ENCODE measurements around the gene ZNF556. TPM values are rescaled to one million over a fixed set of nuclear protein-coding genes. Genes with fewer than 3 reads are reported as not detected.
A peak's percentile ranks its signal among the peaks of the same experiment; 100 is the strongest.
"Not testable (repeated sequence)": the region's sequence is repeated elsewhere in the genome, so short reads cannot be mapped to it uniquely, and the experiment has no call there.

ZNF556 gene
- polyA plus RNA-seq, 4 donors, result 0.43 to 1.1 (median 0.74) TPM

DNA sequence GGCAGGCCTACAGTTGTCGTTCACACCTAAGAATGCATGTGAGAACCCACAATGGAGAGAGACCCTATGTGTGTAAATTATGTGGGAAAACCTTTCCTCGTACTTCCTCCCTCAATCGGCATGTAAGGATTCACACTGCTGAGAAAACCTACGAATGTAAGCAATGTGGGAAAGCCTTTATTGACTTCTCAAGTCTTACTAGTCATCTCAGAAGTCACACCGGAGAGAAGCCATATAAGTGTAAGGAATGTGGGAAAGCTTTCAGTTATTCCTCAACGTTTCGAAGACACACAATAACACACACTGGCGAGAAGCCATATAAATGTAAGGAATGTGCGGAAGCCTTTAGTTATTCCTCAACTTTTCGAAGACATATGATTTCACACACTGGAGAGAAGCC is 14.5 kb upstream of the ZNF556 start:
- DNase-seq (ENCODE audit: low read depth in 4 of 4, low spot score in 2 of 4), result no peak

DNA sequence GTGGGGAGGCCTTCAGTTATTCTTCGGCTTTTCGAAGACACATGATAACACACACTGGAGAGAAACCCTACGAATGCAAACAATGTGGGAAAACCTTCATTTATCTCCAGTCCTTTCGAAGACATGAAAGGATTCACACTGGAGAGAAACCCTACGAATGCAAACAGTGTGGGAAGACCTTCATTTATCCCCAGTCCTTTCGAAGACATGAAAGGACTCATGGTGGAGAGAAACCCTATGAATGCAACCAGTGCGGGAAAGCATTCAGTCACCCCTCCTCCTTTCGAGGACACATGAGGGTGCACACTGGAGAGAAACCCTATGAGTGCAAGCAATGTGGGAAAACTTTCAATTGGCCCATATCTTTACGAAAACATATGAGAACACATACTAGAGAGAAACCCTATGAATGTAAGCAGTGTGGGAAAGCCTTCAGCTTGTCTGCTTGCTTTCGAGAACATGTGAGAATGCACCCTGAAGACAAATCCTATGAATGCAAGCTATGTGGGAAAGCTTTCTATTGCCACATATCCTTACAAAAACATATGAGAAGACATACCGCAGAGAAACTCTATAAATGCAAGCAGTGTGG is 14.0 kb upstream of the ZNF556 start:
- no peak for DNase-seq (ENCODE audit: low read depth in 4 of 4, low spot score in 2 of 4)

DNA sequence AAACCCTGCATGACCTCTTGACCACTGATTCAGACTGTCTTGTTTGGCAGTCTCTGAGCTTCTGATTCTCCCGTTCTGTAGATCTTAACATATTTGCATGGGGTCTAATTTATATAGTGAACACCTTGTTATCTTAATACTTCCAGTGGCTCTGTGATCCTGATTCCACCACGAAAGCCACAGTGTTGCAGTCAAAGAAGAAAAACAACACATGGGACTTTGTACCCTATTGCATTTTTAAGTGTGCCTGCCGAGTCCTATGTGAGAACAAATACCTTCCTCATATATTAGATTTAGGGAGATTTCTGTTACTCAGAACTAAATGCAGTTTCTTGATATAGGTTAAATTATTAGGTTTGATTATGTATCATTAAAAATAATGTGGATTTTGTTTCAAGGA is 12.3 kb upstream of the ZNF556 start:
- DNase-seq (ENCODE audit: low read depth in 4 of 4, low spot score in 2 of 4), result no peak

DNA sequence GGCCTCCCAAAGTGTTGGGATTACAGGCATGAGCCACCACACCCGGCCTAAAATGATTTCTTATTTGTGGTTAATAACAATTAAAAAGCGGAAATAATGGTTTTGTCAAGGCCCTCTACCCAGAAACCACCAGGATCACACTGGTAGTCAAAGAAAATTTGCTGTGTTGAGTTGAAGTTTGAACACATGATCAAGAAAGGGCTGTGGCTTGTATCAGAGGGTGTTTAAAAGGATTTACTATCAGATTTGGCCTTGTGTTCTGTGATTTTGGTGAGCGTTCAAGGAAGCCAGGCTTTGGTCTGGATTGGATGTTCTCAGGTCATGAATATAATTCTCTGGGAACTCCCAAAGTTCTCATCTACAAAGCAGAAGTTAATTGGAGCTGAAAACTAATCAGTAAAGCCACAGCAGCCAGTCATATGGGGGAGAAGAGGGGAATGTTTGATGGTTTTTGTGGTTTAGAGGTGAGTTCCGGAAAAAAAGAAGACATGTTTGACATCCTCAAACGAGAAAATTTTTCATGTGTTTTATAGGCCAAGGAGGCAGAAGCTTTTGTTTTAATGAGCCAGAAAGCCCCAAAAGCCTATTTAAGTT is 10.6 kb upstream of the ZNF556 start:
- no peak for DNase-seq (ENCODE audit: low read depth in 4 of 4, low spot score in 2 of 4)

DNA sequence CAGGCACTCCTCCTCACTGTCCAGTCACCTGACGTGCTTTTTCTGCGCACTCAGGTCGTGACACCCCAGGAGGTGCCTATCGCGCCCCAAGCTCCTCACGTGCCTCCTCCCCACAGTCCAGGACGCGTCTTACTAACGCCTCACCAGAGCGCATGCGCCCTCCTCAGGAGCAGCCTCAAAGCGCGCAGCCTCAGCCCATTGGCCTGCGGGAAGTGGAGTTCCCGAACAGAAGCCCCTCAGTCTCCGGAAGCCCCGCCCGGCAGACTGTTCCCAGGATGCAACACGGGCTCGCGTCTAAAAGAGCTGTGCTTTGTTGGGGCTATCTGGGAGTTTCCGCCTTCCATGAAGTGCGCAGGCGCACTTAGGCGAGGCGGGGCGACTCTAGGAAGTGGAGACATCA is 8.3 kb upstream of the ZNF556 start:
- no peak for DNase-seq (ENCODE audit: low read depth in 4 of 4, low spot score in 2 of 4)

DNA sequence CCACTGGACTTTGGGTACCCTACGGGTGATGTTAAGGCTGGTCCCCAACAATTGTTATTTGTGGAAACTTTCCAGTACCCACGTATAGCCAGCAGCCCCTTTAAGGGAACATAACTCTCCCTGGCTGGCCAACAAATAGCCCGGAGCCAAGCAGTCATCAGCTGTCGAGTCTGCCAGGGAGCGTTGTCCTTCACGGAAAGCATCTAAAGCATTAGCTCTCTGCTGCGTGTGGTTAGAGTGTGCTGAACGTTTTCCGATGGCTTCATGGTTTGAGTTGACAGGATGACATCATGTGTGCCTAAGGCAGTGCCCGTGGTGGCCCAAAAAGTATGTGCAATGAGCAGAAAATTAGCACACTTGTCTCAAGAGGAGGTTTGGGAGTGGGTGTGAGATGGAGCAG is 3.3 kb upstream of the ZNF556 start:
- no peak for DNase-seq (ENCODE audit: low read depth in 4 of 4, low spot score in 2 of 4)

DNA sequence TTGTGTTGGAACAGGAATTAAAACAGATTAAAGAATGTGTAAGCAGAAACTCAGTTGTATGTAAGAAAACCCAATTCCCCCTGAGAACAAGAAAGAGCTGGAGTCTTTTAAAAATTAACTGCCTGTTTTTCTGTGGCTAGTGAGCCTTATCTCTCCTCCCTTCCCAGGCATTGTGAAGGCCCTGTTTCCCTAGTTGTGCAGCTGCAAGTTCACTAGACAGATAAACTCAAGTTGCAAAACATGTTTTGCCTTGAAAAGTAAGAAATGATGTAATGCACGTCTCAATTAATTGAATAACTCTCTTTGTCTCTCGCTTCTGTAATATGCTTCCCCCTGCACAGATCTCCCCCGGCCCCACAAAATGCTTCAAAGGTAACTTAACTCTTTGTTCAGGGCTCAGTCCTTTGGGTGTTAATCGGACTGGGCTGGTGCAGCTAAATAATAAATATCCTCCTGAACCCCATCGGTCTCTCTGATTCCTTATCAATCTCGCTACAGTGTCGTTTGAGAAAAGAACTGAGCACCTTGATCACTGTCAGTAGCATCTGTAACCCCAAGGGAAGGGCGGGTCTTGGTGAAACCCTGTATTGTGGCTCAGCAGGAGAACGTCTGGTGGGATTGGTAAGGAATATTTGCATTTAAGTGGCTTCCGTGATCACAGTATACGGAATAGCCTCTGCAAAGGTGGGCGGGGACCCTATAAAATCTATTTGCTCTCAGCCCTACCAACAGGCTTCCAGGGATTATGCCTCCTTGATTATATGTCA is 1.6 kb upstream of the ZNF556 start:
- no peak for DNase-seq (ENCODE audit: low read depth in 4 of 4, low spot score in 2 of 4)

DNA sequence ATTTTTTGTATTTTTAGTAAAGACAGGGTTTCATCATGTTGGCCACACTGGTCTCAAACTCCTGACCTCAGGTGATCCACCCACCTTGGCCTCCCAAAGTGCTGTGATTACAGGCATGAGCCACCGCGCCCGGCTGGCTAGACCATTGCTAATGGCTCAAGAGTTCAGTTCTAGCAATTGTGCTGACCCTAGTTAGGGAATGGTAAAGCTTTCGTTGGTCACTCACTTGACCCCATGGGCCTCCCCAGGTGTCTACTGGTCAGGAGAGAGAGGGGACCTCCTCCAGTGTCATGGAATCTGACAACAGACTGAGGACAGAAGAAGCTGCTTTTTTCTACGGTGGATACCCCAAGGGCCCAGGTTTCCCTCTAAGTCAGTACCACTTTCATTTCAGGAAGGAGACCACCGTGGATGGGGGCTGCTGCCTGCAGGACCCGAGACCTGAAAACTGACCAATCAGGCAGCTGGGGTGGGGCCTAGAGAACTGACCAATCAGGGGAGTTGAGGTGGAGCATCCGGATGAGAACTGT is 575 bp upstream of the ZNF556 start:
- no peak for DNase-seq (ENCODE audit: low read depth in 4 of 4, low spot score in 2 of 4)

DNA sequence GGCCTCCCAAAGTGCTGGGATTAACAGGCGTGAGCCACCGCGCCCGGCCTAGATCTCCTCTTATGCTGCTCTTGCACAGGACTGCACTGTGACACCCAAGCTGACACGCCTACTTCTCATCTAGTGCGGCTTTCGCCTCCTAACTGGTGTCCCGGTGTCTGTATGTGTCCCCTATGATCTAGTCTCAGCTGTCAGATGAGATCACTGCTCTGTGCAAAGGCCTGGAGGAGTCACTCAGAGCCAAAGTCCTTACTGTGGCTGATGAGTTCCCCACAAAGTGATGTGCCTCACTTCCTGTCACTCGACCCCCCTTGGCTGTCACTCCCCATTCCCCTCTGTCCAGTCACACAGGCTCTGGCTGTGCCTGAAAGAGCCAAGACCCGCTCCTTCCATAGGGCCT is 2.5 kb downstream of the ZNF556 start:
- DNase-seq (ENCODE audit: low read depth in 4 of 4, low spot score in 2 of 4), result no peak

DNA sequence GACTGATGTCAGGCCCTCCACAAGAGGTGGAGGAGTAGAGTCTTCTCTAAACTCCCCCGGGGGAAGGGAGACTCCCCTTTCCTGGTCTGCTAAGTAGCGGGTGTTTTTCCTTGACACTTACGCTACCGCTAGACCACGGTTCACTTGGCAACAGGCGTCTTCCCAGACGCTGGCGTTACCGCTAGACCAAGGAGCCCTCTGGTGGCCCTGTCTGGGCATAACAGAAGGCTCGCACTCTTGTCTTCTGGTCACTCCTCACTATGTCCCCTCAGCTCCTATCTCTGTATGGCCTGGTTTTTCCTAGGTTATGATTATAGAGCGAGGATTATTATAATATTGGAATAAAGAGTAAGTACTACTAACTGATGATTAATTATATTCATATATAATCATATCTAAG is 5.0 kb downstream of the ZNF556 start:
- DNase-seq (ENCODE audit: low read depth in 4 of 4, low spot score in 2 of 4), result not testable (repeated sequence)

DNA sequence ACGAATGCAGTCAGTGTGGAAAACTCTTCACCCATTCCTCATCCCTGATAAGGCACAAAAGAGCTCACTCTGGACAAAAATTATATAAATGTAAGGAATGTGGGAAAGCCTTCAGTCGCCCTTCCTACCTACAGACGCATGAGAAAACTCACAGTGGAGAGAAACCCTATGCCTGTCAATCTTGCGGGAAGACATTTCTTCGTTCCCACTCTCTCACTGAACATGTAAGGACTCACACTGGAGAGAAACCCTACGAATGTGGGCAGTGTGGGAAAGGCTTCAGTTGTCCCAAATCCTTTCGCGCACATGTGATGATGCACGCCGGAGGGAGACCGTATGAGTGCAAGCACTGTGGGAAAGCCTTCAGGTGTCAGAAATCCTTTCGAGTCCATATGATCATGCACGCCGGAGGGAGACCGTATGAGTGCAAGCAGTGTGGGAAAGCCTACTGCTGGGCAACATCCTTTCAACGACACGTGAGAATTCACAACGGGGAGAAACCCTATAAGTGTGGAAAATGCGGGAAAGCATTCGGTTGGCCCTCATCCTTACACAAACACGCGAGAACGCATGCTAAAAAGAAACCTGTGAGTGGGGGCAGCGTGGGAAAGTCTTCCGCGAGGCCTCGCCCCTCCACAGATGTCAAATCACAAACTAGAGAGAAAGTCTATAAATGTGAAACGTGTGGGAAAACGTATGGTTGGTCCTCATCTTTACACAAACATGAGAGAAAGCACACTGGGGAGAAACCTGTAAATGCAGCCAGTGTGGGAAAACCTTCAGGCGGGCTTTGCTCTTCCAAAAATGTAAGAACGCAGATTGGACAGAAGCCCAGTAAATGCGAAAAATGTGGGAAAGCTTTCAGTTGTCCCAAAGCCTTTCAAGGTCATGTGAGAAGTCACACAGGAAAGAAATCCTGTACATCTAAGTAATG is 10.5 kb downstream of the ZNF556 start:
- no peak for DNase-seq (ENCODE audit: low read depth in 4 of 4, low spot score in 2 of 4)

DNA sequence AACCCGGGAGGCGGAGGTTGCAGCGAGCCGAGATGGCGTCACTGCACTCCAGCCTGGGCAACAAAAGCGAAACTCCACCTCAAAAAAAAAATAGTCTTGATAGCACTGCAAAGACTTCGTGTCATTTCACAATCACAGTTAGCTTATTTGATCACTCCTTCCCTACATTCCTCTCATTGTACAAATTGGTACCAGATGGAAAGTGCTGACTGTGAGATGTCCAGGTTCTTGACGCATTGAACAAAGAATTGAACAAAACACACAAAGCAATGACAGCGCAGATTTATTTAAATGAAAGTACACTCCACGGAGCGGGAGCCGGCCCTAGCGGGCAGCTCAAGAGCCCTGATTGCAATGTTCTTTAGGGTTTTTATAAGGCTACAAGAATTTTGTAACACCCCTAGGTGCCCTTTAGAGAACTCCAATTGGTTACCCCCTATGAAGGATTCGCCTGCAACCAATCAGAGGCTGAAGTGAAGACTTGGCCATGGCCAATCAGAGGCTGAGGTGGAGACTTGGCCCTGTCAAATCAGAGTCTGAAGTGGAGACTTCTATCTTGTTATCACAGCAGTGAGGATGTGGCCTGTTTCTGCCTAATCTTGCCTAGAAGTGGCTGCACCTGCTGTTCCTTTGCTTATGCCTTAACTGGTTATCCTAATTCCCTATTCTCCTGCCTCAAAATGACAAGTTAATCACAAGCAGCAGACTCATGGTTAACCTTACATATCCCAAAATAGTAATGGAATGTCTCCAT is 16.7 kb downstream of the ZNF556 start:
- no peak for DNase-seq (ENCODE audit: low read depth in 4 of 4, low spot score in 2 of 4)

DNA sequence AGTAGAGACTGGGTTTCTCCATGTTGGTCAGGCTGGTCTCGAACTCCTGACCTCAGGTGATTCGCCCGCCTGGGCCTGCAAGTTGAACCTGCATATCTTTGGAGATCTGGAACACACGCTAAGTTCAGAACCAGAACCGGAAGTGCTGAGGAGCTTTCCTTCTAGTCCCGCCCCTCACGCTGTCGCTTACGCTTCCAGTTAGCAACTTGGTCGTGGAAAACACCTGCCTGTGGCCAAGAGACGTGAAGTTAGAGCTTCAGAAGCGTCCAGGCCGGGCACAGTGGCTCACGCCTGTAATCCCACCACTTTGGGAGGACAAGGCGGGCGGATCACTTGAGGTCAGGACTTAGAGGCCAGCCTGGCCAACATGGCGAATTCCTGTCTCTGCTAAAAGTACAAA is 18.6 kb downstream of the ZNF556 start:
- no peak for DNase-seq (ENCODE audit: low read depth in 4 of 4, low spot score in 2 of 4)

DNA sequence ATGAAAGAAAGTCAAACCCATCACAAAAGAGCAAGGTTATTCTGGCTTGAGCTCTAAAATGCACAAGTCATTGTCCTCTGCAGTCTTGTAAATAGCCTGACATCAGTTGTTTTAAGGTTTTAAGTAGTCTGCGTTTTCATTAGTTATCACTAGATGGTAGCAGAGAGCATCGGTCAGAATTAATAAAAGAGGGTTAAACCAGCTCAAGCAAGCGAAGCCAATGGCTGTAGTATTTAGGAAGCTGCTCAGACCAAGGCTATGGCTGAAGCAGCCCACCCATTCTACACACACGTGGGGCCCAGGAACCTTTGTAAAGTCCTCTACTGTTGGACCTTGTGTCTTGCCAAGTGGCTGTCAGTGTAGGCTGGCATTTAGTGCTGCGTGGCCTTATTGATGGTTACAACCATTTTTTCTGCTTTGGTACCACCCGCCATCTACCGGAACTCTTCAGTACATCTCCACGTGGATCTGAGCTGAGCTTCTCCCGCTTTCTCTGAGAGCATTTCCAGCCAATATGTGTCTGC is 20.3 kb downstream of the ZNF556 start:
- peak in 2 of 4 donors; percentile 46 to 74 for DNase-seq (ENCODE audit: low read depth in 4 of 4, low spot score in 2 of 4)

DNA sequence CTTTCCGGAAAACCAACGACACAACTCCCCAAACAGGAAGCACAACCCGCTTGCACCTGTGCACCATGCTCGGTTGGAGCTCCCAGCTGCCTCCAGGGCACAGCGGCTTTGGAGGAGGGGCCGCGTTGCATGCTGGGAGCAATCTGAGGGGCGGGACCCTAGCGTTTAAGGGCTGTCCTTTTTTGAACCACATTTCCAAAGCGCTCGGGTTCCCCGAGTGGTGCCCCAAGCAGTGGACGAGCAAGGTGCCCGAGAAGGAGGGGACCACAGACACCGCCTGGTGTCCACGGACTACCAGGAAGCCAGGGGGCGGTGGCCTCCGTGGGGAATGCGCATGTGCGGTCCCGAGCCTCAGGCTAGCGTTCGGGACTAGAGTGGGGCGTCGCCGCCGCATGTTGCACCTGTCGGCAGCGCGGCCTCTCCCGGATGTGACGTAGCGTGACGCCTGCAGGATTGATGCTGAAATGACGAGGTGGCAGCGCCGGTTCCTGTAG is 21.6 kb downstream of the ZNF556 start:
- DNase-seq (ENCODE audit: low read depth in 4 of 4, low spot score in 2 of 4), result no peak

DNA sequence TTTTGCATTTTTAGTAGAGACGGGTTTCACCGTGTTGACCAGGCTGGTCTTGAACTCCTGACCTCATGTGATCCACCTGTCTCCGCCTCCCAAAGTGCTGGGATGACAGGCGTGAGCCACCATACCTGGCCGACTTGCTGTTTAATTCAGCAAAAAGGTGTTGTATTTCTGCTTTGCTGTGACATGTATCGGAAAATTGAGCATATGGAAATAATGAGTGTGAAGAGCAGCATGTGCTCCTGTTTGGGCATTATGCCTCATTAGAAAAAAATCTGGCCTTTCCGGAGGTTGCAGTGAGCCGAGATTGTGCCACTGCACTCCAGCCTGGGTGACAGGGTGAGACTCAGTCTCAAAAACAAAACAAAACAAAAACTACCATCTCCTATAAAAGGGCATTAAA is 23.4 kb downstream of the ZNF556 start:
- DNase-seq (ENCODE audit: low read depth in 4 of 4, low spot score in 2 of 4), result not testable (repeated sequence)

DNA sequence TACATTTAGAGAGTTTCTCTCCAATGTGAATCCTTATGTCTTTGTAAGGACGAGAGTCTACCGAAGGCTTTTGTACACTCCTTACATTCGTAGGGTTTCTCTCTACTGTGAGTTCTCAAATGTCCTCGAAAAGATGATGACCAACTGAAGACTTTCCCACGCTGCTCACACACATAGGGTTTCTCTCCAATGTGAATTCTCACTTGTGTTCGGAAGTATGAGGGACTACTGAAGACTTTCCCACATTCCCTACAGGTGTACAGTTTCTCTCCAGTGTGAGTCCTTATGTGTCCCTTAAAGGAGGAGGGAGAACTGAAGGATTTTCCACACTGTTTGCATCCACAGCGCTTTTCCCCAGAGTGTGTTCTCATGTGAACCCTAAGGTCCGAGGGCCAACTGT is 29.6 kb downstream of the ZNF556 start:
- no peak for DNase-seq (ENCODE audit: low read depth in 4 of 4, low spot score in 2 of 4)

DNA sequence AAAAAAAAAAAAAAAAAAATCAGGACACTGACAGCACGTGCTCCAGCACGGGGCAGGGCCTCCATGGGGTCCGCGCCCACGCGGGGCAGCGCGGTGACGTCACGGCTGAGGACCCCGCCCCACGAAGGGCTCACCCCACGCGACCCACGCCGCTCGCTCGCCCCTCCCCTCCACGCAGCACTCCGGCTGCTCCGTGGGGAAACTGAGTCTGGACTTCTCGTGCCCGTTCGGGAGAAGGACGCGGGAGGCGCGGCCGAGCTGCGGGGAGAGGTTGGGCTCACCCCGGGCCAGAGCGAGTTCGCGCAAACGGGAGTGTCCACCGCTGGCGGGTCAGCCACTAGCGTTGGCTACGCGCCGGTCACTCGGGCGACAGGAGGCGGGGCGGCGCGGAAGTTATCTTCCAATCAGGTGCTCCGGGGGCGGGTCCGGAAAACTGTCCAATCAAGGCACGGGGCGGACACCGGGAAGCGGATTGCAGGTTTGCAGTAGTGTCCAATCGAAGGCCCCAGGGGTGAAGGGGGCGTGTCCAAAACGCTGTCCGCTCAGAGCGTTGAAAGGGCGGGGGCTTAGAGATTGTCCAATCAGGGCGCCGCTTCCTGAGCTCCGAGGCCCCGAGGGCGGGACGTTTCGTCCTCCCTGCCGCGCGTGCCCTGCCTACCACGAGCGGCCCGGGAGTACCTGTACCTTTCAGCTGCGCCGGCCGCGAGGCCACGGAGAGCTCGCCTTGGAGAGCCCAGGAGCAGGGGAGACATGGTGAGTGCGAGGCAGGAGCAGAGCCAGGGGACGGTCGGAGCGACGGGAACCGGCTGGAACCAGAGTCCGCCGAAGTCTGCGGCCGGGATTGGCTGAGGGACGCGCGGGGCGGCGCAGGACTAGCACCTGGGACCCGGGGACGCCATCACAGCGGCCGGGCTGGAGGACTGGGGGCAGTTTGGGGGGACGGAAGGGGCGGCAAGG is 33.4 kb downstream of the ZNF556 start, which contains the start of gene ZNF57:
Gene ZNF57 (plus strand): TSS at position 633 of the 957 bp plus-strand sequence. CDS start 118 bp downstream, at position 751.
- DNase-seq (ENCODE audit: low read depth in 4 of 4, low spot score in 2 of 4), result peak; percentile 88 to 98 (median 96)

All from left renal cortex interstitium (tissue), 4 donors.